ENCODE data around the gene LTK. TPM values are rescaled to one million over a fixed set of nuclear protein-coding genes. Genes with fewer than 3 reads are reported as not detected.

Gene LTK
- total RNA-seq, 1 donor from 2014 or later = not detected

- TF ChIP-seq, protein P1, sequence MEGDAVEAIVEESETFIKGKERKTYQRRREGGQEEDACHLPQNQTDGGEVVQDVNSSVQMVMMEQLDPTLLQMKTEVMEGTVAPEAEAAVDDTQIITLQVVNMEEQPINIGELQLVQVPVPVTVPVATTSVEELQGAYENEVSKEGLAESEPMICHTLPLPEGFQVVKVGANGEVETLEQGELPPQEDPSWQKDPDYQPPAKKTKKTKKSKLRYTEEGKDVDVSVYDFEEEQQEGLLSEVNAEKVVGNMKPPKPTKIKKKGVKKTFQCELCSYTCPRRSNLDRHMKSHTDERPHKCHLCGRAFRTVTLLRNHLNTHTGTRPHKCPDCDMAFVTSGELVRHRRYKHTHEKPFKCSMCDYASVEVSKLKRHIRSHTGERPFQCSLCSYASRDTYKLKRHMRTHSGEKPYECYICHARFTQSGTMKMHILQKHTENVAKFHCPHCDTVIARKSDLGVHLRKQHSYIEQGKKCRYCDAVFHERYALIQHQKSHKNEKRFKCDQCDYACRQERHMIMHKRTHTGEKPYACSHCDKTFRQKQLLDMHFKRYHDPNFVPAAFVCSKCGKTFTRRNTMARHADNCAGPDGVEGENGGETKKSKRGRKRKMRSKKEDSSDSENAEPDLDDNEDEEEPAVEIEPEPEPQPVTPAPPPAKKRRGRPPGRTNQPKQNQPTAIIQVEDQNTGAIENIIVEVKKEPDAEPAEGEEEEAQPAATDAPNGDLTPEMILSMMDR (IDR thresholded peaks at IDR 0.05; ENCODE audit: insufficient read depth, low read length, severe bottlenecking) = no peak
- H3K27me3 ChIP-seq (ENCODE audit: control insufficient read depth, insufficient read depth, low read length) = peaks cover 18% of the 10 kb centered on the region
- DNase-seq (ENCODE audit: low read depth) = no peak
- H3K36me3 ChIP-seq (ENCODE audit: control insufficient read depth, insufficient read depth, low read length) = no peaks in the 10 kb centered on the region
- H3K4me3 ChIP-seq (ENCODE audit: low read depth, low read length) = peak overlapping the region; percentile 47
- FAIRE-seq = no peak
Measured at GRCh38 chr15:41492597-41493204, 20.9 kb downstream of the LTK start.

GRCh38 chr15:41491889-41492288 is 21.7 kb downstream of the LTK start:
- H3K27me3 ChIP-seq (ENCODE audit: control insufficient read depth, insufficient read depth, low read length) = peaks cover 18% of the 10 kb centered on the region
- FAIRE-seq = no peak
- TF ChIP-seq, protein P1 (IDR thresholded peaks at IDR 0.05; ENCODE audit: insufficient read depth, low read length, severe bottlenecking) = no peak

GRCh38 chr15:41490355-41490754 is 23.3 kb downstream of the LTK start:
- Histone ChIP-seq H3K36me3 (ENCODE audit: control insufficient read depth, insufficient read depth, low read length) (no peaks in the 10 kb centered on the region), H3K27me3 (ENCODE audit: control insufficient read depth, insufficient read depth, low read length) (peaks cover 15% of the 10 kb centered on the region), H3K4me3 (ENCODE audit: low read depth, low read length) (no peak overlapping the region)
- TF ChIP-seq, protein P1 (IDR thresholded peaks at IDR 0.05; ENCODE audit: insufficient read depth, low read length, severe bottlenecking) = no peak
- peak; percentile 99 for DNase-seq (ENCODE audit: low read depth)
- no peak for FAIRE-seq

More at GRCh38 chr15:41491889-41492288, 21.7 kb downstream of the LTK start:
- Histone ChIP-seq H3K36me3 (ENCODE audit: control insufficient read depth, insufficient read depth, low read length) (no peaks in the 10 kb centered on the region), H3K4me3 (ENCODE audit: low read depth, low read length) (no peak overlapping the region)
- no peak for DNase-seq (ENCODE audit: low read depth)

GRCh38 chr15:41489641-41490040 is 24.0 kb downstream of the LTK start:
- Histone ChIP-seq H3K4me3 (ENCODE audit: low read depth, low read length) (no peak overlapping the region), H3K36me3 (ENCODE audit: control insufficient read depth, insufficient read depth, low read length) (no peaks in the 10 kb centered on the region), H3K27me3 (ENCODE audit: control insufficient read depth, insufficient read depth, low read length) (peaks cover 8% of the 10 kb centered on the region)
- DNase-seq (ENCODE audit: low read depth) (no peak), FAIRE-seq (no peak)
- TF ChIP-seq, protein P1 (IDR thresholded peaks at IDR 0.05; ENCODE audit: insufficient read depth, low read length, severe bottlenecking) = no peak

DNA sequence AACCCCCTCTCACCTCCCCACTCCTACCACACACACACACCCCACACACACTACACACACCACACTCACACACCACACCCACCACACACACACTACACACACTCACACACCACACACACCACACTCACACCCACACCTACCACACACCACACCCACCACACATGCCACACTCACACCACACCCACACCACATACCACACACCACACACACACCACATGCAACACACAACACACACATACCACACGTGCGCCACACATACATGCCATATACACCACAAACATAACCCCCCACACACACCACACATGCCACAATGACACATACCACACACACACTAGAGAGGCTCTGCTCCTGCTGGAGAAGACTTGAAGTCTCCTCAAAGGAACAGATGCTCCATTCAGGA is 25.8 kb downstream of the LTK start:
- Histone ChIP-seq H3K27me3 (ENCODE audit: control insufficient read depth, insufficient read depth, low read length) (peaks cover 2% of the 10 kb centered on the region), H3K4me3 (ENCODE audit: low read depth, low read length) (no peak overlapping the region), H3K36me3 (ENCODE audit: control insufficient read depth, insufficient read depth, low read length) (no peaks in the 10 kb centered on the region)
- TF ChIP-seq, protein P1 (IDR thresholded peaks at IDR 0.05; ENCODE audit: insufficient read depth, low read length, severe bottlenecking) = no peak
- DNase-seq (ENCODE audit: low read depth) (no peak), FAIRE-seq (no peak)

GRCh38 chr15:41487381-41487780 is 26.2 kb downstream of the LTK start:
- H3K36me3 ChIP-seq (ENCODE audit: control insufficient read depth, insufficient read depth, low read length) = no peaks in the 10 kb centered on the region
- peaks cover 2% of the 10 kb centered on the region for H3K27me3 ChIP-seq (ENCODE audit: control insufficient read depth, insufficient read depth, low read length)
- no peak for DNase-seq (ENCODE audit: low read depth)
- H3K4me3 ChIP-seq (ENCODE audit: low read depth, low read length) = no peak overlapping the region
- TF ChIP-seq, protein P1 (IDR thresholded peaks at IDR 0.05; ENCODE audit: insufficient read depth, low read length, severe bottlenecking) = no peak
- FAIRE-seq = no peak
